Measurements from ENCODE around the gene TUBGCP2. TPM values are rescaled to one million over a fixed set of nuclear protein-coding genes. Genes with fewer than 3 reads are reported as not detected.
"Not testable (repeated sequence)": the region's sequence is repeated elsewhere in the genome, so short reads cannot be mapped to it uniquely, and the experiment has no call there.

TUBGCP2 gene
- total RNA-seq, 1 donor from 2014 or later = 42.6 TPM

DNA sequence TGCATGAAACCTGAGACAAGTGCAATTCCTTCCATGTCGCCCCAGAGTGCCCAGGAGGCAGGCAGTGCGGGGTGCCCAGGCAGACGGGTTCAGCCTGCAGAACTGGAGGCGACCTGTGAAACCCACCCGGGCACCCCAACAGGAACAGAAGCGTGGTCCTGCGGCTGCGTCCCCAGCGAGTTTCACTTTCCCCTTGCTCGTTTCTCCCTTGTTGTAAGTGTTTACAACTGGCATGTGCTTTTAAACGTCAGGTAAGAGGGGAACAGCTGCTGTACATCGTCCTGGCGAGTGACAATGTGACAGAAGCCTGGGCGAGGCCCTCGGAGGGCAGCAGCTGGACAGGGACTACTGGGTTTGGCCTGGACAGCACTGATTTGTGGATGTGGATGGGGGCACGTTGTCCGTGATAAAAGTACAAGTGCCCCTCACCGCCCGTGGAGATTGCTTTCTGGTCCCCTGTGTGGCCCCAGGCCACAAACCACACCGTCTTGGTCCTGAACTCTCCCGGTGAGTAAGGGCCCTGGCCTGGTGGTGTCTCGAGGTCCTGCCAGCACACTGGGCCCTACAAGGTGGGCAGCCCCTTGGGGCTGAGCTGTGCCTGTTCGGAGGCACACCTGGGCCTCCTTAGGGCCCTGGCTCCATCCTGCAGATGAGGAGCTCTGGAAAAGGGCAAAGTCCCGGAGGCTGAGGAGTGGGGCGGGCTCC is 67.0 kb downstream of the TUBGCP2 start:
- no peak for ATAC-seq
- intact Hi-C loops (cut with micrococcal nuclease) = no loop called here

DNA sequence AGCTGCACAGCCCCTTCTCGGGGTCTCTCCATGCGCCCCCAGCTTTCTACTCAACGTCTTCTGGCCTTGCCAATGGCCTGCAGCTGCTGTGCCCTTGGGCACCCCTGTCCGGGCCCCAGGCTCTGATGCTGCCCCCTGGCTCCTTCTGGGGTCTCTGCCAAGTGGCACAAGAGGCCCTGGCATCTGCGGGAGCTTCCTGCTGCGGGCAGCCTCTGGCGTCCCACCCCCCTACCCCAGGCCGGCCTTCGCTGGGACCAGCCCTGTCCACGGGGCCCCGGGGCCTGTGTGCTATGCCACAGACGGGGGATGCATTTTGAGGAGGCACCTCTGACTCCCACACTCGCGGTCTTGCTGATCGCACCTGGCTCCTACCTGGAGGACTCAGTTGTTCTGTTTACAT is 68.7 kb downstream of the TUBGCP2 start:
- intact Hi-C loops (cut with micrococcal nuclease) = no loop called here
- DNase-seq (no peak), ATAC-seq (no peak)

More for the DNA sequence above, 67.0 kb downstream of the TUBGCP2 start:
- DNase-seq = peak; percentile 23

DNA sequence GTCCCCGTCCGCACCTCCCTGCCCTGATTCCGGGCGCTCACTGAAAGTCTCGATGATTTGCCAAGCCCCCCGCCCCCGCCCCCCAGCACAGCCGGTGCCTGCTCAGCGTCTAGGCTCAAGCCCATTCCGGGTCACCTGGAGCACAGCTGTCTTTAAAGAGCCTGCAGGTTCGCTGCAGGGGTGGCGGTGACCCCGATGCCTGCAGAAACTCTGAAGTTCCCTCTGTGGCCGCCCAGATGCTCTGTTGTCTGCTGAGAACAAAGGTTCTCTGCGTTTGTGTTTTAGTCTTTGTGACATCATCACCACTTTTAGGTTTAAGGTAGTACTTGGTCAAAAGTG is 70.2 kb downstream of the TUBGCP2 start:
- intact Hi-C loops (cut with micrococcal nuclease) = no loop called here
- ATAC-seq = no peak
- no peak for DNase-seq

DNA sequence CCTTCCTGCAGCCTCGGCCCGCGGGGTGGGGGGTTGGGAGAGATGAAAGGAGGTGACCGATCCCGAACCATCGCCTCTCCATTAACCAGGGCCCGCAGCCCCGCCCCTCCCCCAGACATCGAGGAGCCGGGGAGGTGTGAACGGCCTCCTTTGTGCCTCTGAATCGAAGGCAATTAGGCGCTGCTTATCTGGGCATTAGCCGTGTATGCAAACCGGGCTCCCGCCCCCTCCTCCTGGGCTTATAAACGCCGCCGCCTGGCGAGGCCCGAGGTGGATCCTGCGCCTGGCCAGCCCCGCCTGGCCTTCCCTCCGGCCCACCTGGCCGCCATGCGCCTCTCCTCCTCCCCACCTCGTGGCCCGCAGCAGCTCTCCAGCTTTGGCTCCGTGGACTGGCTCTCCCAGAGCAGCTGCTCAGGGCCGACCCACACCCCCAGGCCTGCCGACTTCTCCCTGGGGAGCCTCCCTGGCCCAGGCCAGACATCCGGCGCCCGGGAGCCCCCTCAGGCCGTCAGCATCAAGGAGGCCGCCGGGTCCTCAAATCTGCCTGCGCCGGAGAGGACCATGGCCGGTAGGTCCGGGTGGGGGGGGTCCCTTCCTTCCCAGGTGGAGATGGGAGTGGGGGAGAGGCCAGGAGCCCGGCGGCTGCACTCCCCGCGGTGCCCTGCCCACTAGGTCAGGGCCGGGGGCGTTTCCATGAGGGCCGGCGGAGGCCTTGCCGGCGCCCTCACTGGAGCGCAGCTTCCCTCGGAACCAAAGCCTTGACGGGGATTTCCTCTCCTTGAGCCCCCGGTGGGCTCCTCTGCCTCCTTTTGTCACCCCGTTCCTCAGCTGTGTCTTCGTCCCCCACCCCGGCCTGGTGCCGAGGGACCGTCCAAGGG is 70.8 kb downstream of the TUBGCP2 start, which contains the start of gene VENTX:
TSS of gene VENTX (plus strand) at position 268 of the 878 bp plus-strand sequence. CDS start at position 328, 60 bp downstream.
- intact Hi-C loops (cut with micrococcal nuclease) = no loop called here
- ATAC-seq = no peak
- DNase-seq = no peak

DNA sequence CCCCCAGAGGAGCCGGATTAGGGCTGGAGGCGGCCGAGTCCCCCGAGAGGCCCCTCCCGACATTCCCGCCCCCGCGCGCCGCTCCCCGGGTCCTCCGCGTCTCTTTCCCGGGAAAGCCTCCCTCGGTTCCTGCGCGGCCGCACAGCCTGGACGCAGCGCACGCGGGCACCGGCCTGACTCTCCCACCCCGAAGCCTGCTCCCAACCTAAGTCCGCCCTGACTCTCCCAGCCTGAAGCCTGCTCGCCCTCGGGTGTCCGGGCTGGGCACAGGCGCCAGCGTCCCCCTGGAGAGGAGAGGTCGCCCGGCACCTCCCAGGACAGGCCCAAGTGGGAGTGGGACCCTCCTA is 71.5 kb downstream of the TUBGCP2 start:
- DNase-seq (no peak), ATAC-seq (no peak)
- intact Hi-C loops (cut with micrococcal nuclease) = no loop called here

DNA sequence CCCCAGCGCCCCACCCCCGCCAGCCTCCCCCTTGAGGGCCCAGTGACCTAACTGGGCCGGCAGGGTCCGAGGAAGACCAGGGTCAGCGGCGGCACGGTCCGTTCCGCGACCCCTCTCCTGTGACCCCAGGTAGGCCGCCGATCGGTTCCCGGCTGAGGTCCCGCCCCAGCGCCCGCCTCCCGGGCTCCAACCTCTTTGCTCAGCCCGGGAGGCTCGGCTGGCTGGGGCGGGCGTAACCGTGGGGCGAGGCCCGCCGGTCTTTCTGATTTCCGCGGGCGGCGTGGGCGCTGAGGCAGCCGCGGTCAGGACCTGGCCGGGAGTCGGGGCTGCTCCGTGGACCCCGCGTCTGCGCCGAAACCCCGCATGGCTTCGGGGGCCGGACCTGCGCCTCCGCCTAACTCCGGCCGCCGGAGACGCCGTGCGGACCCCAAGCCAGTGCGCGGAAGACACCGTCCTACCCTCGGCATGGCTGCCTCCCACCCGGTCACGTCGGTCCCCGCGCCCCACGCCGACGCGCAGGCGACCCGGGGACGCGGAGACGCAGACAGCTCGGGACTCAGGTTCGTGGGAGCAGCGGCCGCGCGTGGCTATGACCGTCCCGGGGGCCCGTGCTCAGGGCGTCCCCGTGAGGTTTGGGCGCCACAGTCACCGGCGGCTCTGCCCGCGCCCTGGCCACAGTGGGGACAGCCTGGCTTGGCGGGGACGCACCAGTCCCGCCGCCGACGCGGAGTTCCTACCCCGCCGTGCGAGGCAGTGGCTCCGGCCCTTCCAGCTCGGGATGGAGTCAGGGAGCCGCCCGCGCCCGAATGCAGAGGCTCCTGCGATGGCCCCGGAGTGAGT is 72.1 kb downstream of the TUBGCP2 start:
- DNase-seq (no peak), ATAC-seq (peak; percentile 23)
- intact Hi-C loops (cut with micrococcal nuclease) = no loop called here

DNA sequence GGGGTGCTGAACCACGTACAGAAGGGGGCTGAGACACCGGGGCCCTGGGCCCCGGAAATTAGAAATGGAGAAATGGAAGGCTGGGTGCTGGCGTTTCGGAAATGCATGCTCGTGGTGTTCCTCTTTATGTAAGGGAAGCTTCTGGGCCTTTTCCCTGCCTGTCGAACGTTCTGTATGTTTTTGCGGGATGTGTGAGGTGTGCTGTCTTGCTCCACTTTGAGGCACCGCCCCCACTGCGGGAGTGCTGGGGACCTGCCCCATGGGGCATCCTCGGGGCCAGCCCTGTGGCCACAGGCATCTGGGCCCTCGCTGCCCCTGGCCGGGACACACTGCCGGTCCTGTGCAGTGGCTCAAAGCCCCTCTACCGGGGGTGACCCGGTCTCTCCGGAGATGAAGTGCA is 72.7 kb downstream of the TUBGCP2 start:
- ATAC-seq = peak; percentile 44
- intact Hi-C loops (cut with micrococcal nuclease) = no loop called here
- DNase-seq = no peak

DNA sequence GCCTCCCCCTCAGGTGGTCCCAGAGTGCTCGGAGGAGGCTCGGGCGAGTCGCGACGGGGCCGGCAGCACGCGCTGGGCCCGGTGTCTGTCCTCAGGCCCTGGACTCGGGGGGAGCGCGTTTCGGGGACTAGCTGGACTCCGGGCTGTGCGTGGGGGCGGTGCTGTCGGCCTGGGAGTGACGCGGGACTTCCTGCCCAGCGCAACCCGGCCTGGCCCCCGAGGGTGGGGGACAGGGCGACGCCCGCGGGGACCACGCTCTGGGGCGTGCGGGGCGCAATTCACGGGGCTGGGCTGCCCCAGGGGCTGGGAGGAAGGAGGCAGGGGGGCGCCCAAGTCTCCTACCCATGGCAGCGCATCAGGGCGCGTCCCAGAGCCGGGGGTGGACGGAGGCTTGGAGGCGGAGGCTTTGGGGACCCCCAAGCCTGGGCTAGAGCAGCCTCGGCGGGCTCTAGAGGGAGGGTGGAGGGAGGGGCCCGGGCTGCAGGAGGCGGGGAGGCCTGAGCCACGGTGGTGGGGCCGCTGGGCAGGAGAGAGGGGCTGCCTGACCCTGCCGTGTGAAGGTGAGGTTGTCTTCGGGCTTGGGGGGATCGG is 73.3 kb downstream of the TUBGCP2 start:
- DNase-seq = peak; percentile 62
- intact Hi-C loops (cut with micrococcal nuclease) = no loop called here
- ATAC-seq = peak; percentile 52

DNA sequence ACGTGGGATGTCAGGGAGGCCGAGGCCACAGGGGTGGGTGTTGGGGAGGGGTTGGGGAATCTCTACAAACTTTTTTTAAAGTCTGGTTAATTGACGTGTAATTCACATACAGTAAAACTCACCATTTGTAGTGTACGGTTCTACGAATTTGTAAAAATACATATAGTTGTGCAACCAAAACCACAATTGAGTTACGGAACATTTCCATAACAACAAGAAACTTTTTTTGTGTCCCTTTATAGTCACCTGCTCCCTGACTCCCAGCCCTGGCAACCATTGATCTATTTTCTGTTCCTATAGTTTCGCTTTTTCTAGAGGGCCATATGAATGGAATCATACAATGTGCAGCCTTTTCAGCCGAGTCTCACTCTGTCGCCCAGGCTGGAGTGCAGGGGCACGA is 73.9 kb downstream of the TUBGCP2 start:
- intact Hi-C loops (cut with micrococcal nuclease); ATAC-seq; DNase-seq: not testable (repeated sequence)

DNA sequence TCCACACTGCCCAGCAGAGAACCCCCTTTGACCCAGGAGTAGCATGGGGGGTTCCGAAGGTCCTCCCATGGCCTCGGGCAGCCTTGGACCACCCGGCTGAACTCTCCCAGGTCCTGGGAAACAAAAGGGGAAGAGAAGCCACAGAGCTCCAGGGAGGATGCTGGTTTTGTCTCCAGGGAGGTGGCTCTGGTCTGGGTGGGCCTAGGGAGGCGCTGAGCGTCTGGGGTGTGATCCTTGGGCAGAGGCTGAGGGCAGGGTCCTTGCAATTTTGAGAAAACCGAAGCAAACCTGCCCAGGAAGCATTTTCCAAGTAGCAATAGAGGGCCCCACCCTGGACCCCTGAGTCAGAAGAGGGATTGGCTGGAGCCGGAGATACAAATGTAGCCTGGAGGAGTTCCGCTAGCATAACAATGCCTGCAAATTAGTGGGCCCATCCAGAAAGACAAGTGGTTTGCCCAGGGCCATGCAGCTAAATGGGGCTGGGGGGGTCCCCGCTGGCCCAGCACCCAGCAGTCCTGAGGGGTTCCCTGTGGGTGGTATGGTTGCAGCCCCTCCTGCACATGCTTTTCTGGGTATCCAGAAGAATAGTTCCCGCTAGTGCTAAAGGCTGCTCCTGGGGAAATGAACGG is 76.6 kb downstream of the TUBGCP2 start:
- no peak for ATAC-seq
- no peak for DNase-seq
- intact Hi-C loops (cut with micrococcal nuclease) = no loop called here

DNA sequence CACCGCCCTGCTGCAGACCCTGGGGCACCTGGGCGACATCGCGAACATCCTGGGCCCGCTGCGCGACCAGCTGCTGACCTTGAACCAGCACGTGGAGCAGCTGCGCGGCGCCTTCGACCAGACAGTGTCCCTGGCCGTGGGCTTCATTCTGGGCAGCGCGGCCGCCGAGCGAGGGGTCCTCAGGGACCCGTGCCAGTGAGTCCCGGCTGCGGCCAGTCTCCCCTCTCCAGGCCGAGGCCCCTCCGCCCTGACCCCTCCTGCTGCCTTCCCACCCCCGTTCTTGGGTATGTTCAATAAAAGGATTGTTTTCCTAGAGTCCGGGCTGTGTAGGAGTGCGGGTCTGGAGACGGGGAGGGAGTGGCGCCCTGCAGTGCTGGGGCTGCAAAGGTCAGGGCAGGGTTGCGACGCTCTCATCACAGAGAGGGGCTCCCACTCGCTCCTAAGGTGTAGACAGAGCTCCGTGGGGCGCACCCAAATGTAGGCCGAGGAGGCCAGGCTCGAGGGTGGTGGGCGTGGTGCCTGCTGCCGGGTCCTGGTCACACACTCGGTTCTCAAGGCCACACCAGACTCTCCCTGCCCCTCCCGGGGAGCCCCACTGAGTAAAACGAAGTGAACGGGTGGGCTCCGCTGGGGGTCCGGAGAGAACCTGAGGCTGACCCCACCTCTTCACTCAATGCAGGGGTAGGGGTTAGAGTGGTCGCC is 77.3 kb downstream of the TUBGCP2 start:
- ATAC-seq = no peak
- intact Hi-C loops (cut with micrococcal nuclease) = no loop called here
- no peak for DNase-seq

DNA sequence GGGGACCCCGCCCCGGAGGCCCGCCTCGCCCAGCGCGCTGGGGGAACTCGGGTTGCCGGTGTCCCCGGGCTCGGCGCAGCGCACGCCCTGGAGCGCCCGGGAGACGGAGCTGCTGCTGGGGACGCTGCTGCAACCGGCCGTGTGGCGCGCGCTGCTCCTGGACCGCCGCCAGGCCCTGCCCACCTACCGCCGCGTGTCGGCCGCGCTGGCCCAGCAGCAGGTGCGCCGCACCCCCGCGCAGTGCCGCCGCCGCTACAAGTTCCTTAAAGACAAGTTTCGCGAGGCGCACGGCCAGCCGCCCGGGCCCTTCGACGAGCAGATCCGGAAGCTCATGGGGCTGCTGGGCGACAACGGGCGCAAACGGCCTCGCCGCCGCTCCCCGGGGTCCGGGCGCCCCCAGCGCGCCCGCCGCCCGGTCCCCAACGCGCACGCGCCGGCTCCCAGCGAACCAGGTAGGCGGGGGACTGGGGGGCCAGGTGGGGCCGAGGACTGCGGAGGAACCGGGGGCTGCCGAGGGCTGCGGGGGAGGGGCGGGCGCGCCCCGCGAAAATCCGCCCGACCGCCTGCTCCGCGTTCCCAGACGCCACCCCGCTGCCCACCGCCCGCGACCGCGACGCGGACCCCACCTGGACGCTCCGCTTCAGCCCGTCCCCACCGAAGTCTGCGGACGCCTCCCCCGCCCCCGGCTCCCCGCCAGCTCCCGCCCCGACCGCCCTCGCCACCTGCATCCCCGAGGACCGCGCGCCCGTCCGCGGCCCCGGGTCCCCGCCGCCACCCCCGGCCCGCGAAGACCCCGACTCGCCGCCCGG is 78.1 kb downstream of the TUBGCP2 start:
- peak; percentile 59 for DNase-seq
- intact Hi-C loops (cut with micrococcal nuclease) = no loop called here
- no peak for ATAC-seq

DNA sequence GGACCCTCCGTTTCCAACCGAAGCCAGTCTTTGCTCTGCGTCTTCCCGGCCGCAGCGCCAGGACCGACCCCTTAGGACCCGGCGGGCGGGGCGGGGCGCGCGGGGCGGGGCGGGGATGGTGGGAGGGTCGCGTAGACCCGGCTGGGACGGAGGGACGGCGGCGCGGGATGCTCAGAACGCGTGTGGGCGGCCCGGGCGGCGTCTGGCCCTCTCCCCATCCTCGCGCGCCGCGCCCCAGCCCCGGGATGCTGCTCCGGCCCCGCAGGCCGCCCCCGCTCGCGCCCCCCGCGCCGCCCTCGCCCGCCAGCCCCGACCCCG is 78.7 kb downstream of the TUBGCP2 start, which contains the start of gene UTF1:
TSS of gene UTF1 (plus strand) at position 174 of the 318 bp plus-strand sequence. CDS start at position 246, 72 bp downstream.
- DNase-seq (no peak), ATAC-seq (no peak)
- intact Hi-C loops (cut with micrococcal nuclease) = no loop called here

DNA sequence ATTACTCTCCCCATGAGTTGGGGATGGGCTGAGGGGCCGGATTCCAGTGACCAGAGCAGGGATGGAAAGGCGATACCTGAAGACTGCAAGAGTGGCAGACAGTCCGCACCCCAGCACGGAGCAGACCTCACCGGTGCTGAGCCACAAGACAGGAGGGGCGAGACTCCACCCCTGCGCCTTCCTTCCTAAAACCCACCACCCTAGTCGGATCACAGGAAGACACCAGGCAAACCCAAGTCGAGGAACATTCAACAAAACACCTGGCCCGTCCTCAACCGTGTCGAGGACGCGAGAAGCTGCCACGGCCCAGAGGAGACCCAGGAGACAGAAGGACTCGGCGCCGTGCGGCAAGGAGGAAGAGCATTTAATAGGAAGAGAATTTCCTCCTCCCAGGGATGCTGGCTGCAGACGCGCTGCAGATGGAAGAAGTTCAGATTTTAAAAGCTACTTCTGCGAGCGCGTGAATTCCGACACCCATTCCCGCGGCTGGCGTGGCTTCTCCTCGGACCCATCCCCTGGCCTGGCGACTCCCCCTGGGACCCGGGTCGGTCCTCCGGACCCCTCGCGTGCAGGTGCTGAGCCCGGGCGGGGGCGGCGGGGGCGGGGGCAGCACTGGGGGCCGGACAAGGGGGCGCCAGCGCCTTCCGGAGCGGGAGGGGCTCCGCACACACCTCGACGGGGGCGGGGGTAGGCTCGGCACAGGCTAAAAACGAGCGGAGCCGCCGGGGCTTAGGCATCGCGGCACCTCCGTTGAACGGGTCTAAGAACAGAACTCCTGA is 79.2 kb downstream of the TUBGCP2 start:
- no peak for ATAC-seq
- intact Hi-C loops (cut with micrococcal nuclease) = no loop called here
- no peak for DNase-seq
